Effector CD4-positive, alpha-beta T cell (primary cell): ENCODE measurements around the gene PEMT.

Experiments used
- DNase-seq: peaks from one replicate; pipeline ENCODE4 v3.0.0-alpha.2; 2020

The PEMT gene

DNA sequence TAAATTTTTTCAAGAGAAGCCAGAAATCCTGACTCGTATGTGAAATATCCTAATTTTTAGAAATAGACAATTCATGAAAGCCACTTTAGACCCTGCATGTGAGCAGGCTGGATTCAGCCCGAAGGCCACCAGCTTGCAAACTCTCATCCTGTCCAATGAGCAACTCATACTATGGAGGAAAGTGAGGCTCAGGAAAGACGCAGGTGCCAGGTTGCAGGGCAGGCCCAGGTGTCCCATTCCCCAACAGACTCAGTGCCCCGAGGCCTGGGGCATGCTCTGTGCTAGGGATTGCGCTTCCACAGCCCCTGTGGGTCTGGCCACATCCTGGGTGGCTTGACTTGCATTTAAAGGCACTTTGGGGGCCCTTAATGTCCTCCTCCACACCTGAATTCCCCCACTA, 78.6 kb downstream of the PEMT start:
- no peak for DNase-seq

DNA sequence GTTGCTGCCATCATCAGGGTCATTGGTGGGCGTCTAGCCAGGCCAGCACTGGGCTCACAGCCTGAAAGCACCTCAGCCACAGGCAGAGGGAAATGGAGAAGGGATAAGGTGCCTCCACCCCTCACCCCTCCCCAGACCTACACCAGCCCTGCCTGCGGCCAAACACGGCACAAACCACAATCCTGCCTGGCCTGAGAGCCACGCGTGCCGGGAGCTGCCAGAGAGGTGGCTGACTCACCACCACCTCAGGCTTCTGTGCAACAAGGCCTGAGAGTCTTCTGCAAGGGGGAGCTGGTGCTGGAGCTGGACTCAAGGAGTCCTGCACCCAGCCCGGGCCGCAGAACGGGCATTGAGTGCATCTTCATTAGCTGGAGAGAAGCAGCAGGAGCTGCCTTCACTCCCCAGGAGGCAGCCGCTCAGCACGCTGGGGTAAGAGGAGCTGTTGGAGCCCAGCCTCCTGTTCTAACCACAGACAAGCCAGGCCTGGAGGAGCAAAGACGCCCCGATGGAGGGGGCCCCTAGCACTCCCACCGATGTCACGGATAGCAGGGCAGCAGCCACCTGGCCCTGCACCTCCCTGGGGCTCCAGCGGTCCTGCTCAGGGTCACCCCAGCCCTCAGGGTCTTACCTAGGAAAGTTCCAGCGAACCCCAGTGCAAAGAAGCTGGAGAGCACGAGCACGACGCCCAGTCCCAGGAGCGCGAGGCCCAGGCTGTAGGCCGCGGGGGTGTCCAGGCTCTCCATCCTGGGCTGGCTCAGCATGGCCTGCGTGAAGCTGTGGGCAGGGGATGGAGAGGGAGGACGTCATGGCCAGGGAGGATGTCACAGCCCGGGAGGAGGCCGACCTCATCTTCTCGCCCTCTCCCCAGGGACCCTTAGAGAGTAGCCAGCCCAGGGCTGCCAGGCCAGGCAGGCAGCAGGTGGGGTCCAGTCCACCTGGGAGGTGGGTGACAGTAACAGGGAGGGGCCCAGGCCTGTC, 79.3 kb downstream of the PEMT start:
- DNase-seq, result no peak

DNA sequence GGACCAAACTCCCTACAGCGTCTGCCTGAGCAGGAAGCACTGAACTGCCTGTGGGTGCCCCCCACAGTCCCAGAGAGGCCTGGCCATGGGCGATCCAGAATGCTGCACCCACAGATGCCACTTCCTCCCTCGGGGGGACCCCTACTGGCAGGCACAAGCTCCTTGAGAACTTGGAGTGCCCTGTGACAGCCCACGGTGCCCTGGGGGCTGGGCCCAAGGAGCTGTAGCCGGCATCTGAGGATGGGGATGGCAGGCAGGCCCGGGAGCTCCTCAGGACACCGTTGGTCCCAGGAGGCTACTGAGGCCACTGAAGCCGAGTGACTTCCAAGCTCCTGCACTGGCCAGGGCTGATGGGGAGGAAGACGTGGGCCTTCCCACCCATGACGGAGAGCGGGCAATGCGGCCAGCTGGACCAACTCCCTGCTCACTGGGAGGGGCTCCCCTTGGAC, 80.2 kb downstream of the PEMT start:
- DNase-seq, result no peak

DNA sequence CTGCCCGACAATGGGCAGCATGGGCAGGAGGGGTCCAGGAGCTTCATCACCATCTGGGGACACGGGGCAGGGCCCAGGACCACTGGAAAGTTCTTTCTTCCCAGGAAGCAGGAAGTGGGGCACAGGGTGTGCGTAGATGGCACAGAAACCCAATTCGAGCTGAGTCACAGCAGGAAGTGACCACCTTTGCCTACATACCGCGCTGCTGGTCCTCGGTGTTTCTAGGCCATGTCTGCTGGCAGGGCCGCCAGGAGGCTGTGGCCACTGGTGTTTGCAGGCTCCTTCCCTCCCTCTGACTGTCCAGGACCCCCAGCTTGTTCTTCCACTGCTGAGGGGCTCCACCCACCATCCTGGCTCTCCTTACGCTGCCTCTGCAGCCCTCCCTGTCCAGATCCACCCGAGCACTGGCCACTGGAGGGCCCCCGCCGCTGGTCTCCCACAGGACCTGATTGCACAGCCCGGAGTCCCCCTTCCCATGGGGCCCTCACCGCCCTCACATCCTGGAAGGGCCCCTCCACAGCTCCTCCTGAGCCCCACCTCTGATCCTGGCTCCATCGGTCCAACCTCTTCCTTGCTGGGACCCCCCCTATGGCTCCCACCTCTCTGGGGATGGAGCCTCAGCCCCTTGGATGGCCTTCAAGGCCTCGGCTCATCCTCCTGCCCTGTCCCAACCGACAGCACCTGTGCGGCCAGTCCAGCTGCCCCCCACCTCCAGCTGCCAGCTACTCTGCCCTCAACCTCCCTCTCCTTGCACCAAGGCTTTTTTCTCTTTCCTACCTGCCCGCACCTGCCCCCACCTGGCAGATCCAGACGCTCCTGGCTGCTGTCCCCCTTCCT, 80.8 kb downstream of the PEMT start:
- DNase-seq, result no peak

DNA sequence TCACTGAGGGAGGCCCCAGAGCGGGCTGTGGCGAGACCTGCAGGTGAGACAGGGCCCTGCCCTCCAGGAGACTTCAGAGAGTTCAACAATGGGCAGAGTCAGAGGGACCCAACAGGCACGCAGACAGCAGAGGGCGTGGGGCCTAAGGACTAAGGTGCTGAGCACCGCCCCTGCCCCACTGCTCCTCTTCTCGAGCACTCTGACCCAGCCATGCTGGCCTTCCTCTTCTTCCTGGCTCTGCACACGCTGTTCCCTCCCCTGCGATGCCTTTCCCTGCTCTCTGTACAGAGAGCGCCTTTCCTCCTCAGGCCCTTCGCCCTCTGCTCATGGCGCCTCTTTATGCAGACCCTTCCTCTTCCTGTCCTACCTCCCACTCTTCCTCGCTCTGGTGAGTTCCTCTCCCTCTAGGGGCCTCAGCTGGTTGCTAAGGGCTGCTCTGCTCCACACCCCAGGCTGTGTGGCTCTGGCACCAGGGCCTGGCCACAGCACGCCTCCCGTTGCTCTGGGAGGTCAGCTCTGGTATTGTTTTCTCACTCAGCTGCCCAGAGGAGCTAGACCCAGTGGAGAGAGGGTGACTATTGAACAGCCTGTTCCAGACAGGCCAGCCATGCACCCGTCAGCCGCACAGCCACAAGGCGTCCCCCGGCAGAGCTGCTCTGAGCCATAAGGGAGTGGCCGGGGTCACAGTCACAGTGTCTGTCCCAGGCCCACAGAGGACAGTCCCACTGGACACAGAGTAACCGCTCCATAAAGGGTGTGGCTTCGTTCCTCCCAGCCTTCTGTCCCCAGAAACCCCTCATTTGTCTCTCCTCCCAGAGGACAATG, 81.7 kb downstream of the PEMT start:
- no peak for DNase-seq

DNA sequence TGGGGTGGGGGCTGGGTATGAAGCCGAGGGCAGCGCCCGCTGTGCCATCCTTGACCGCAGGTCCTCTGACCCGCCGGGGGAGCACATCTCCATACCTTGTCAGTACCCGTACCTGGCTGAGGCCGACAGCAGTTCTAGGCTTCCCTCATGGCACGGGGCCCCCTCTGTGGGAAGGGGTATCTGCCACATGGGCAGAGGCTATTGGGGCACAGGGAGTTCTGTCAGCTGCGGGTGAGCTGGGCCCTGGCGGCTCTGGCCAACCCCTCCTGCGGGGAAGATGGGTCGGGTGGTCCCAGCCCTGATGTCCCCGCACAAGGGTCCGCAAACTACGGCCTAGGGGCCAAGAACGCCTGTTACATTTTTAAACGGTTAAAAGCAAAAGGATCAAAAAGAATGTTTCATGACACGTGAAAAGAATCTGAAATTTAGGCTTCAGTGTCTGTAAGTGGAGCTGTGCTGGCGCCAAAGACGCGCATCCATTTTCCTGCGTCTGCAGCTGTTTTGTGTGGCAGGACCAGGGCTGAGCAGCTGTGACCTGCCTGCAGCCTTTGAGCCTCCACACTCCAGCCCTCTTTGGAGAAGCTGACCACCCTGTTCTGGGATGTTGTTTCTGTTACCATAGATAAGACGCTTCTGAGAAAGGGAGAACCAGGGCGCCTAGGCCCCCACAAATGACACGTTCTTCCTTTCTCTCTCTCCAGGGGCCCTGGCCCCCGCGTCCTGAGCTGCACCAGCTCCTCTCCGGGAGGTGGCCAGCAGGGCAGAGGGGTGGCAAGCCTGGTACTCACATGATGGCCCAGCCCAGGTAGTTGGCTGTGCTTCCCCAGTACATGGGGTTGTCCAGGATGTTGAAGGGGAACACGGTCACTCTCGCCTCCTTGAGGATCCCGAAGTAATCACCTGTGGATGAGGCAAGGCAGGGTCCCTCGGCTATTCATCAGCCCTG, 82.6 kb downstream of the PEMT start:
- DNase-seq, result no peak

DNA sequence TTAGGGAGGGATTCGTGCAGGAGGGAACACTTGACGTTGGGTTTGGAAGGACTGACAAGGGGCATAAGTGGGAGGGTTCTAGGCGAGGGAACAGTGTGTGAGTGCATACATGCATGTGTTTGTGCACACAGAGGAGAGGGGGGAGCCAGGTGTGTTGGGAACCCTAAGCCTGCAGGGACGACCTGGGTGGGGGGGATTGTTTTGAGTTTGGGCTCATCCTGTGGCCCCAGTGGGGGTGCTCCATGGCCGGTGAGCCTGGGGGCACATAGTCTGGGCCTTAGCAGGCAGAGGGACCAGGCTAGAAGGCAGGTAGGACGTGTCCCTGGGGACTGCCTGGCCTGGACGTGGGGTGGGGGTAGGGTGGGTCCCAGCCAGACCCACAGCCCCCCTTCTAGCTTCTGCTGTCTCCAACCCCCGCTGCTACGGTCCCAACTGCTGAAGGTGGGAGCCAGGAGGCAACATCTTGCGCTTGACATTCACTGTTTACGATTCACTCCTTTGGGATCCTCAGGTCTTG, 83.4 kb downstream of the PEMT start:
- no peak for DNase-seq

DNA sequence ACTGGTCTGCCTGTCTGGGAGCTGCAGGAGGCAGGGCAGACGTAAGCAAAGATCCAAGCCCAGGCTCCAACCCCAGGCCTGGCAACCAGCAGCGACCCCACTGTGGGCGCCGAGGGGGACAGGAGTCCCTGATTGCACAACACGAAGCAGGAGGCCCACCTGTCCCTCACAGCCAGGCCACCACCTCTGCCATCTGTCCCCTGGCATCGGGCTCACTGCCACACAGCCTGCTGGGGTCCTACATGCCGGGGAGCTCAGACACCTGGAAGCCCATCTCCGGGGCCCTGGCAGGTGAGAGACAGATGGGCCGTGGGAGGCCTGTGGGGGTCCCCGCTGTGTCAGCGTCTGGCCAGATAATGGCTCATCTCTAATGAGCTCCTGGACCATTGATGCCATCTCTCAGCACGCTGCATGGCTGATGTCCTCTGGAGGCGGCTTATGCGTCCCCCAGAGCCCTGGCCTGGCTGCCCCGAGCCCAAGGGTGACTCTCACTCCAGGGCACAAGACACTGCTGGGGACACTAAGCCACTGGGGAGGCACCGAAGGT, 84.0 kb downstream of the PEMT start:
- DNase-seq, result no peak

DNA sequence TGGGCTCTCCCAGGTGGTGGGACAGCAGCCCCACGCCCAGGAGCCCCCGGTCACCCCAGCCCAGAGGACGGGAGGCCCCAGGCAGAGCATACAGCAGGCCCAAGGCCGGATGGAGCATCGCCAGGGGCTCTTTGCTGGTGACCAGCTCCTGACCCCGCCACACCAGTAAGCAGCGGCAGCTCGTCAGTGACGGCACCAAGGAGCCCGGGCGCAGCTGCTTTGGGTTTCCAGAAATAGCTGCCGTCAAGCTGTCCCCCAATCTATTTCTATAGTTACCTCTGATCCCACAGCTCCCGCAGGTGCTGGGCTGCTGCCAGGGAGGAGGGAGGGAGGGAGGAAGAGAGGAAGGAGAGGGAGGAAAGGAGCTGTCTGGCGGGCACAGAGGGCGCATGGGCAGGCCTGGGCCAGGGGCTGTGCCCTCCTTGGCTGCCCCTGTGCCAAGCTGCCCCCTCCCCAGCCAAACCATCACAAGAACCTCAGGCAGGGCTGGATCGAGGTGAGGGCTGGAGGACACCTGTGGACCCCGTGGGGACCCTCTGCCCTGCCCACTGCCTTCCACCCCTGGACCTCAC, 84.5 kb downstream of the PEMT start:
- no peak for DNase-seq

DNA sequence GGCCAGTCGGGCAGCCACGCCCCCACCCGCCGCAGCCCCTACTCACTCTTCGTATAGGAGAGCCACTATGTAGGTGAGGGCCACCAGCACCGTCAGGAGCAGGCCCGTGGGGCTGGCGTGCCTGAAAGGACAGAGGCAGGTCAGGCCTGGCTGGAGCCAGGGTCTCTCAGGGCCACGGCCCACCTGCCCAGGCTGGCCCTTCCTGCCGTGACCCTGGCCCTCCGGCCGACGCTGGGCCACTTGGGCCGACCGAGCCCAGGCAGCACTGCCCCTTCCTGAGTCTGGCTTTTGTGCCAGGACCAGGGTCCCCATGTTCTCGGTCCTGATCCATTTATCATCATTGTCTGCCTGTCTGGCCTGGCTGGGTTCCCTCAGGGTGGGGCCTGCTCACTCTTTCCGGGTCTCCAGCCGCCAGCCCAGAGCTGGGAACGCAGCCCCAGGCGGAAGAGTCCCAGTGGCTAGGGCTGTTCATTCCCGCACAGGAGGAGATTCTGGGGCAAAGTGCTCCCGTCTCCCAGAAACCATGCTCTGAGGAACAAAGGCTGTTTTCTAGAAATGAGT, 85.2 kb downstream of the PEMT start:
- no peak for DNase-seq

DNA sequence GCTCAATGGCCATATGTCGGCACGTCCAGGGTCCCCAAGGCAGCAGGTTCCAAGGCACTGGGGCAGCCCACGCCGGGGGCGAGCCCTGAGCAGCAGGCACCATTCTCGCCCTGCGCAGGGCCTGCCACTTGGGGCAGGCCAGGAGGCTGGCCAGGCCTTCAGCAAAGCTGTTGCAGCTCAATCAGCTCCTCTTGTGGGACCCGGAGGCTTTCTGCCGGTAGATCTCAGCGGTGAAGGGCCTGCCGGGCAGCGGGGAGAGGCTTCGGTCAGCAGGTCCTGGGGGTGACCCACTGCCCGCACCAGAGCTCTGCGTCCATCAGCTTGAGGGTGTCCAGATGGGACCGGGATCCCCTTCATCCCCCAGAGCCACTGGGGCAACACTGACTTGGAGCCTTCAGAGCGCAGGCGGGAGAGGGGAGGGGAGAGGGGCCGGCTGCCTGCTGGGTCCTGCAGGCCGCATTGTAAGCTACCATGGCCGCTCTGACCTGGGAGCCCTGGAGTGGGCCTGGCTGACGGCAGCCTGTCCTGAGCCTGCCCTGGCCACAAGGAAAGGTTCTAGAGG, 85.8 kb downstream of the PEMT start:
- DNase-seq, result no peak

DNA sequence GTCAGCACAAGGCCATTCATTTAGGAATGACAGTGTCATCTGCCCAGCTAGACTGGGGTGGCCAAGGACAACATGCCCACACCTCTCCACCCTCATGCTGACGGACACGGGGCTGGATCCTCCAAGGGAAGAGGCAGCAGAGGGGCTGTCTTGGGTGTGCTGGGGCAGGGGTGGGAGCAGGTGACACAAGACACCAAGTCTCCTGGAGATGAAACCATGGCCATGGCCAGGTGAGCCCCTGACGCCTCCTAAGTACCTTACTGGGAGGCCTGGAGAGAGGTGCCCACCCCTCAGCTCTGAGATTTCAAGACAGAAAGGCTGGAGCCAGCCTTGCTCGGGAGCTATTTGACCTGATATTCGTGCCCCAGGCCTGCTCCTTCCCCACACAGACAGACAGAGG, 86.4 kb downstream of the PEMT start:
- DNase-seq, result no peak

DNA sequence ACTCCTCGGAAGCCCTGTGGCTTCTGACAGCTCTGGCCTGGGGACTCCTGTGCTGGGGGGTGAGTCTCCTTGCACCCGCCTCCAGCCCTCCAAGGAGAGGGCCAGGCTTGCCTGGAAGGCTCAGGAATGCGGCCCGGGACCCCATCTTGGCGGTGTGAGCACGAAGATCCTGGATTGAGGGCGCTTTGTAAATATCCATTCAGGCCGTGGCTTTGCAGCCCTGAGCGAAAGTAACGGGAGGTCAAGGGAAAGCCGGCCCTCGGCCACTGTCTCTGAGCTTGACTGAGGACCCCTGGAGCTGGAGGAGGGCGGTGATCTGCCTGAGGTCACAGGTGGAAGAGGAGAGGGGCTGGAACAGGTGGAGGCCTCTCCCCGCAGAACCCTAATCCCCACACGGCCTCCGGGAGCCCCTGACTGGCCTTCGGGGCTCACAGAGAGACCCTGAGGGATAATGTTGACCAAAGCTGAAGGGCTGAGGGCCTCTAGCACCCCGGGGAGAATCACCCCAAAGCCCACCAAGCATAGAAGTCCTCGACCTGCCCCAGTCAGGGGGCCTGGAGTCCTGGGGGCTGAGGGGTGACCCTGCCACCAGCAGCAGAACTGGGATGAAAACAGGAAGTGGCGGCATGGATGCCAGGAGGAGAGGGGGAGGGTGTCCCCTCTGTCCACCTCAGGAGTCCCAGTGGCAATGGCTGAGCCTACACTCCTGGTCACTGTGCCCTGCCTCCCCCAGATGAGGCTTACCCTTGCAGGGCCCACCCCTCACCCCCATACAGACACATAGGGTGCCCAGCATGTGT, 87.0 kb downstream of the PEMT start:
- DNase-seq, result no peak

DNA sequence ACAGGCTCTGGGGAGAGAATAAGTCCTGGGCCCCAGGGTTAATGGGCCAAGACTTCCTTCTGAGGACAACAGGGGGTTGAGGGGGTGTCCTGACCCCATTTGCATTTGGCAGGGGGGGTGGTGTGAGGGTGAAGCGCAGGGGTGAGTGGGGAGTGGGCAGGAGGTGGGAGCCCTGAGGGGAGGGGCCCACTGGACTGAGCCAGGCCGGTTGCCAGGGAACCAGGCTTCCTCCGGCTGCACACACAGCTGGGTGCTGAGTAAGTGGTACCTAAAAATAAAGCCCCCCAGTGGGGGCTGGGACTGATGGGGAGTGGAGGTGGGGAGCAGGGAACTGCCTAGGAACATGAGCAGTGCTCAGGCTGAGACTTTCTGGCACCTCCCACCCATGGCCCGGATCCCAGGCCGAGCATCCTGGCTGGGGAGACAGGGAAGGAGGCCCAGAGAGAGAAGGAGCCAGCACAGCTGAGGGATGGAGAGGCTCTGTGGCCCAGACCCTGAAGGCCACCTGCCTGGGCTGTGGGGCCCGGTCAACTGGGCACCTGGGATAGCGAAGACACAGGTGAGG, 87.9 kb downstream of the PEMT start:
- no peak for DNase-seq

DNA sequence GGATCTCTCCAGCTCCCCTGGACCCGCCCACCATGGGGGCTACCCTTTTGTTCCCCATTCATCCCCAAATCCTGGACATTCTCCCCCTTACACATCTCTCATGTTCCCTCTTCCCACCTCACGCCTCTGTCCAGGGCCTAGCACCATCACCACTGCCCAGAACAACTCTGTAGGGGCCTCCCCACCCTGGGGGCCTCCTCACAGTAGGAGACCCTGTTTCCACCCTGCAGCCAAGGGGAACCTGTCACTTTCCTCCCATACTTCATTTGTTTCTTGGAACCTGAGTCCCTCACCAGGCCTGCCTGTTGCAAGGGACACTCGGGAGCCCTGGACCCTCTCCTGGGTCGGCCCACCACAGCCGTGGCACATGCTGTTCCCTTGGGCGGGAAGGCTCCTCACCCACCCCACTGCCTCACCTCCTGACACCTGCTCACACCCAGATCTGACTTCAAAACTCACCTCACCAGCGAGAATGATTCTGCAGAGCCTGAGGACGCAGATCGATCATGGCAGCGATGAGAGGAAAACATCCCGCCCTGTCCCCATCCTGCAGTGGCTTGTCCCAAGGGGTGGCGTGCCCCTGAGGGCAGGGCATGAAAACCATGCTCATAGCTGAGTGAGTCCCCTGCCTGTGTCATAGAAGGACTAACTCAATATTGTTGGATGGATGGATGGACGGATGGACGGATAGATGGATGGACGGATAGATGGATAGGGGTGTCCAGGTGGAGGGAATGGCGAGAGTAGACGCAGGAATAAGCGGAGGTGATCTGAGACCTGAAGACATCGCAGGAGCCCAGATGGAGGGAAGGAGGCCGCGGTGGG, 88.6 kb downstream of the PEMT start:
- no peak for DNase-seq

DNA sequence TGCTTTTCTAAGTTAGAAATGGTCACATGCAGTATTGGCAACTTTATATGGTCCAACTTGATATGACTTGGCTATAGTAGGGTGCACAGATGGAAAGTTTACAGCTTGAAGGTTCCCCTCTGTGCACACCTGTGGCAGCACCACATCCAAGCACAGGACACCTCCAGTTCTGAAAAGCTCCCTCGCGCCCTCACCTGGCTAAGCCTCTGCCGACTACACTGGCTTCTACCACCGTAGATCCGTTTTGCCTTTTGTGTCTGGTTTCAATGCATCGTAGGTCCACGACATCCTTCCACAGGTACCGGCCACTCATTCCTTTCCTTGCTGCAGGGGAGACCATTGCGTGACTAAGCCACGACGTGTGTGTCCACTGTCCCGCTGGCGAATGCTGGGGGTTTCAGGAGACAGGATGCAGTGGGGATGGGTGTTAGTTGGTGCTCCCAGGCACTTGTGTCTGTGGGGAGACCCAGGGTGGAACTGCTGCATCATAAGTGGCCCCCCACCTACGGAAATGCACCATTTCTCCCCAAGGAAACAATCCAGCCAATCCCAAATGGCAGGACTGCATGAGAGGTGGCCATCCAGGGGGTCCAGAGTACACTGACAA, 90.4 kb downstream of the PEMT start:
- DNase-seq, result no peak

DNA sequence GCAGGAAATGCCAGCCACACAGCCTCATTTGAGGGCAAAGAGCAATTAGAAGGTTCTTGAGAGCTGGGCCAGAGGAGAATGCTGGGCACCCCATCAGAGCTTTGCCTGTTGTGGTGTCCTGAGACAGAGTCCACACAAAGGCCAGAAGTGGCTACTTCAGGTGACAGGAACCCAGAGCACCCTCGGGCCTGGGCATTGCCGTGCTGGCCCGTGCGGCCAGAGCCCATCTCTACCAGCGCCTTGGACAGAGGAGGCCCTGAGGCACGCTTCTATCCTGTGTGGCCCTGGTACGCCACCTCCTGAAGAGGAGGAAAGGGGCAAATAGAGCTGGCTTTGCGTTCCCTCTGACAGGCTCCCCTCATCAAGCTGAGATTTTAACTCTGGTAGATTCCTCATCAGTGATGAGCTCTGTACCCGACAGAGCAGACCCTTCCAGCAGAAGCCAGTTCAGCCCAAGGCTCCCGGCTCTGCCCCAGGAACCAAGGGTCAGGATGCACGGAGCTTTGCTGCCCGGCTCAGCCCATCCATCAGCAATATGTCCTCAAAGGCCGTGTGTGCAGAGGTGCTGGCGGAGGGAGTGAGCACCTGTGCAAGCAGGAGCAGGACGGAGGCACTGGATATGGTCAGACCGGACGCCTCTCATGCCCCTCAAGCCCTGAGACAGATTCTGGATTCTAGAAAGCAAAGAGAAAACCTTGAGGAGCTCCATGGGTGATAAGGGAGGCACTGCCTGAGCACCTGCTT, 91.9 kb downstream of the PEMT start:
- DNase-seq, result no peak
